ENCODE measurements around the gene CATSPER3.

Gene CATSPER3

DNA sequence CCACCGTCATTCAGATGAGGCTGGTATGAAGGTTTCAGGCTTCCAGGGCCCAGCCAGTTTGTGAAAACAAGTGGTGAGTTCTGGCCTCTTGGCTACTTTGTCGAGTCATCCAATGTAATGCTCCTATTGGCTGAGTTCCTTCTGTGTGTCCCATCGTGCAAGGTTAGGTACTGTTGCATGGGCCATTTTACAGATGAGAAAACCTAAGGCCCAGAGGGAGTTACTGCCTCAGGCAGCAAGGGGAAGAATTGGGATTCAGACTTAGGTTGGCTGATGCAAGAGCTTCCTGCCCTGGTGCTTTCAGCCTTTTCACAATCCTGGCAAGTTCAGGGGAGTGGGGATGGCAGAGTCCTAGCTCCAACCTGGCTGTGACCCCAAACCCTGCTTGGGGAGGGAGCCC, 83.7 kb downstream of the CATSPER3 start:
- H3K79me2 ChIP-seq (ENCODE audit: control insufficient read depth, insufficient read depth, low read length, poor library complexity), result no peaks in the 10 kb centered on the region
- H4K8ac ChIP-seq (ENCODE audit: low read depth, low read length), result no peak overlapping the region
- H3K14ac ChIP-seq (ENCODE audit: low read length), result no peak overlapping the region
- H3K79me1 ChIP-seq (ENCODE audit: low read length), result no peaks in the 10 kb centered on the region
- H2BK120ac ChIP-seq (ENCODE audit: insufficient read depth, low read length, poor library complexity), result peak overlapping the region; percentile 28
- no peak overlapping the region for H2BK12ac ChIP-seq (ENCODE audit: low read length)
- peak overlapping the region; percentile 60 for H4K91ac ChIP-seq (ENCODE audit: low read depth, low read length)
- H3K27me3 ChIP-seq (ENCODE audit: insufficient read depth, low read length), result peaks cover 20% of the 10 kb centered on the region
- H2AK5ac ChIP-seq (ENCODE audit: low read length), result no peak overlapping the region
- H2BK5ac ChIP-seq (ENCODE audit: low read depth, low read length, poor library complexity), result peak overlapping the region; percentile 13
- no peak overlapping the region for H3K4me3 ChIP-seq (ENCODE audit: low read depth, low read length)
- DNase-seq, result peak; percentile 67 to 83
- H3K36me3 ChIP-seq (ENCODE audit: control insufficient read depth in 1 of 2, insufficient read depth in 2 of 2, low read length in 2 of 2), result no peaks in the 10 kb centered on the region
- no peak overlapping the region for H3K23ac ChIP-seq (ENCODE audit: low read length)
- peaks cover 8% of the 10 kb centered on the region for H3K9me3 ChIP-seq (ENCODE audit: insufficient read depth, low read depth, low read length)
- WGBS (ENCODE audit: extremely low coverage, insufficient coverage, insufficient read length), result no CpG with 5 or more reads among the region's 3 CpGs
- H3K4me1 ChIP-seq (ENCODE audit: control insufficient read depth in 1 of 2, insufficient read depth in 2 of 2, low read length in 2 of 2), result peaks cover 1 to 6% of the 10 kb centered on the region in 2 experiments
- no peak overlapping the region for H3K18ac ChIP-seq (ENCODE audit: low read length)
- H3K27ac ChIP-seq (ENCODE audit: low read depth, low read length), result no peak overlapping the region
- H3K9ac ChIP-seq (ENCODE audit: low read length), result no peak overlapping the region
- no peak overlapping the region for H3K4ac ChIP-seq (ENCODE audit: low read depth, low read length)
- no peak overlapping the region for H3K4me2 ChIP-seq (ENCODE audit: low read length)
- H4K12ac ChIP-seq (ENCODE audit: low read depth, low read length), result no peak overlapping the region
- H2AFZ ChIP-seq (ENCODE audit: insufficient read depth, low read length, poor library complexity), result no peak overlapping the region

DNA sequence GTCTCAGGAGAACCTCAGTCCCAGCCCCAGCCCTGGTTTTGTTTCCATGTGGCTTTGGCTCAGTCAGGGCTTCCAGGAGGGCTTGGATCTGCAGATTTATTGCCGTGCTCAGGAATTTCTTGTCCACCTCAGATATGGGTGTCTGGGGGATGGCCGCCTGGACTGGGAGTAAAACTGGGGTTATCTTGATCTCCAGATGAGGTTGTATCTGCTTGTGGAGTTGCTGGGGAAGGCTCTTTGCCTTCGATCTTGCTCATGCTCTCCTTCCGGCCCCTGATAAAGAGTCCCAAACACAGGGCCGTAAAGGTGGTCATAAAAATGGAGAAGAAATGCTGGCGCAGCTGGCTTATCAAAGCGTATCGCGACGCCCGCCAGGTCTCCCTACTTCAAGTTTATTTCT, 84.2 kb downstream of the CATSPER3 start:
- Histone ChIP-seq H2BK5ac (ENCODE audit: low read depth, low read length, poor library complexity) (peak overlapping the region; percentile 13), H4K91ac (ENCODE audit: low read depth, low read length) (peak overlapping the region; percentile 60), H2BK12ac (ENCODE audit: low read length) (no peak overlapping the region), H2BK120ac (ENCODE audit: insufficient read depth, low read length, poor library complexity) (peak overlapping the region; percentile 28), H3K4ac (ENCODE audit: low read depth, low read length) (no peak overlapping the region), H3K79me2 (ENCODE audit: control insufficient read depth, insufficient read depth, low read length, poor library complexity) (no peaks in the 10 kb centered on the region), H3K27ac (ENCODE audit: low read depth, low read length) (no peak overlapping the region), H3K27me3 (ENCODE audit: insufficient read depth, low read length) (peaks cover 20% of the 10 kb centered on the region), H3K4me2 (ENCODE audit: low read length) (no peak overlapping the region), H3K36me3 (ENCODE audit: control insufficient read depth in 1 of 2, insufficient read depth in 2 of 2, low read length in 2 of 2) (no peaks in the 10 kb centered on the region), H3K18ac (ENCODE audit: low read length) (no peak overlapping the region), H3K9ac (ENCODE audit: low read length) (no peak overlapping the region), H3K9me3 (ENCODE audit: insufficient read depth, low read depth, low read length) (peaks cover 8% of the 10 kb centered on the region), H3K4me1 (ENCODE audit: control insufficient read depth in 1 of 2, insufficient read depth in 2 of 2, low read length in 2 of 2) (peaks cover 0 to 6% of the 10 kb centered on the region in 2 experiments), H4K12ac (ENCODE audit: low read depth, low read length) (no peak overlapping the region), H3K14ac (ENCODE audit: low read length) (no peak overlapping the region), H3K79me1 (ENCODE audit: low read length) (no peaks in the 10 kb centered on the region), H2AK5ac (ENCODE audit: low read length) (no peak overlapping the region), H3K4me3 (ENCODE audit: low read depth, low read length) (no peak overlapping the region), H3K23ac (ENCODE audit: low read length) (no peak overlapping the region), H2AFZ (ENCODE audit: insufficient read depth, low read length, poor library complexity) (no peak overlapping the region), H4K8ac (ENCODE audit: low read depth, low read length) (no peak overlapping the region)
- no peak for DNase-seq
- no CpG with 5 or more reads among the region's 11 CpGs for WGBS (ENCODE audit: extremely low coverage, insufficient coverage, insufficient read length)

DNA sequence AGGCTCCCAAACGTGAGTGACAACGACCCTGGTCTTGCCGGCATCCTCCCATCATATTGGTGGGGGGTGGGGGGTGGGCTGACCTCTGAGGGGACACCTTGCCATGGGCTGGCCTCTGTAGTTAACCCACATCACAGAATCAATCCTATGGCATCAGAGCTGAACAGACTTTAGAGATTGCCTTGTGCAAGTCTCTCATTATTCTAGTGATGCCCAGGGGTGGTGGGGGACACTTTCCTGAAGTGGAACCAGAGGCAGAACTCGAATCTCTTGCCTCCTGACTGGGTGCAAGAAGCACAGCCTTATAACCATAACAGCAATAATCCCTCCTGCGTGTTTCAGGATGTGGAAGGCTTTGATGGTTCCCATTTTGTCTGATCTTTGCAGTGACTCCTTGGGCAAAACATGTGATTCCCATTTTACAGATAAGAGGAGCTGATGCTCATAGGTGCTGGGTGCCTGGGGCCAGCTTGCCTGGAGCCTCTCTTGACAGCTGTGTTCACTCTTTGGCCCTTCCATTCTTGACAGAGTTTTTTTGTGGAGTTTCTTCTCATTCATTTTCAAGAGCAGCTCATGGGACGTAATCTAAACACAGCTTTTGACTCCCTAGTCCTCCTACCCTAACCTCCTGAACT, 84.9 kb downstream of the CATSPER3 start:
- no peak overlapping the region for H3K4me3 ChIP-seq (ENCODE audit: low read depth, low read length)
- H3K9me3 ChIP-seq (ENCODE audit: insufficient read depth, low read depth, low read length), result peaks cover 8% of the 10 kb centered on the region
- H2BK120ac ChIP-seq (ENCODE audit: insufficient read depth, low read length, poor library complexity), result no peak overlapping the region
- H3K36me3 ChIP-seq (ENCODE audit: control insufficient read depth in 1 of 2, insufficient read depth in 2 of 2, low read length in 2 of 2), result no peaks in the 10 kb centered on the region
- no peak overlapping the region for H4K8ac ChIP-seq (ENCODE audit: low read depth, low read length)
- DNase-seq, result peak; percentile 54 to 56
- peaks cover 0 to 3% of the 10 kb centered on the region in 2 experiments for H3K4me1 ChIP-seq (ENCODE audit: control insufficient read depth in 1 of 2, insufficient read depth in 2 of 2, low read length in 2 of 2)
- no peak overlapping the region for H4K12ac ChIP-seq (ENCODE audit: low read depth, low read length)
- no peak overlapping the region for H2AFZ ChIP-seq (ENCODE audit: insufficient read depth, low read length, poor library complexity)
- no peak overlapping the region for H3K23ac ChIP-seq (ENCODE audit: low read length)
- WGBS (ENCODE audit: extremely low coverage, insufficient coverage, insufficient read length), result no CpG with 5 or more reads among the region's 6 CpGs
- peak overlapping the region; percentile 26 for H3K14ac ChIP-seq (ENCODE audit: low read length)
- H3K18ac ChIP-seq (ENCODE audit: low read length), result no peak overlapping the region
- no peak overlapping the region for H3K9ac ChIP-seq (ENCODE audit: low read length)
- H2AK5ac ChIP-seq (ENCODE audit: low read length), result no peak overlapping the region
- no peak overlapping the region for H3K4me2 ChIP-seq (ENCODE audit: low read length)
- peak overlapping the region; percentile 60 for H4K91ac ChIP-seq (ENCODE audit: low read depth, low read length)
- no peaks in the 10 kb centered on the region for H3K79me1 ChIP-seq (ENCODE audit: low read length)
- no peaks in the 10 kb centered on the region for H3K79me2 ChIP-seq (ENCODE audit: control insufficient read depth, insufficient read depth, low read length, poor library complexity)
- no peak overlapping the region for H3K27ac ChIP-seq (ENCODE audit: low read depth, low read length)
- H2BK5ac ChIP-seq (ENCODE audit: low read depth, low read length, poor library complexity), result no peak overlapping the region
- no peak overlapping the region for H2BK12ac ChIP-seq (ENCODE audit: low read length)
- no peak overlapping the region for H3K4ac ChIP-seq (ENCODE audit: low read depth, low read length)
- H3K27me3 ChIP-seq (ENCODE audit: insufficient read depth, low read length), result peaks cover 20% of the 10 kb centered on the region

DNA sequence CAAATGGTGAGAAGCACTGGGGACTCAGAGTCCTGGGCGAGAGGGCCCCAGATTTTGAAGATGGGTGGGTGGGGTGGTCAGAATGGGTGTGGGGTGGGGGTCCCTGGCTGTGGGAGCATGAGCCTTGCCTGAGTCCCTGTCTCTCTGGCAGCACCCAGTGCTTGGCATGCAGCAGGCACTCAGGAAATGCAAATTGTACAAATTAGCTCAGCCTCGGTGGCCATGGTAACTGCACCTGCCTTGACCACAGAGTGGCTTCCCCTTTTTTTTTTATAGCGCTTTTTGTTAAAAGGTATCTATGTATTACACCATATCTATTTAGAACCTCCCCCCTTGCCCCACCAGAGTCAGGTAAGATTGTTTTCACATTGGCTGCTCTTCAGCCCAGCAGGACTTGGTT, 85.6 kb downstream of the CATSPER3 start:
- H3K9me3 ChIP-seq (ENCODE audit: insufficient read depth, low read depth, low read length), result peaks cover 8% of the 10 kb centered on the region
- no peak overlapping the region for H2BK120ac ChIP-seq (ENCODE audit: insufficient read depth, low read length, poor library complexity)
- no peak overlapping the region for H3K27ac ChIP-seq (ENCODE audit: low read depth, low read length)
- H3K14ac ChIP-seq (ENCODE audit: low read length), result no peak overlapping the region
- H2AK5ac ChIP-seq (ENCODE audit: low read length), result no peak overlapping the region
- H3K4me2 ChIP-seq (ENCODE audit: low read length), result no peak overlapping the region
- no peak overlapping the region for H3K4me3 ChIP-seq (ENCODE audit: low read depth, low read length)
- H3K4me1 ChIP-seq (ENCODE audit: control insufficient read depth in 1 of 2, insufficient read depth in 2 of 2, low read length in 2 of 2), result peaks cover 0 to 3% of the 10 kb centered on the region in 2 experiments
- H3K36me3 ChIP-seq (ENCODE audit: control insufficient read depth in 1 of 2, insufficient read depth in 2 of 2, low read length in 2 of 2), result no peaks in the 10 kb centered on the region
- H3K79me1 ChIP-seq (ENCODE audit: low read length), result no peaks in the 10 kb centered on the region
- H3K9ac ChIP-seq (ENCODE audit: low read length), result no peak overlapping the region
- no peak for DNase-seq
- H3K4ac ChIP-seq (ENCODE audit: low read depth, low read length), result no peak overlapping the region
- no CpG with 5 or more reads among the region's 3 CpGs for WGBS (ENCODE audit: extremely low coverage, insufficient coverage, insufficient read length)
- H2AFZ ChIP-seq (ENCODE audit: insufficient read depth, low read length, poor library complexity), result no peak overlapping the region
- H3K79me2 ChIP-seq (ENCODE audit: control insufficient read depth, insufficient read depth, low read length, poor library complexity), result no peaks in the 10 kb centered on the region
- H4K12ac ChIP-seq (ENCODE audit: low read depth, low read length), result no peak overlapping the region
- H2BK5ac ChIP-seq (ENCODE audit: low read depth, low read length, poor library complexity), result no peak overlapping the region
- H2BK12ac ChIP-seq (ENCODE audit: low read length), result no peak overlapping the region
- no peak overlapping the region for H3K18ac ChIP-seq (ENCODE audit: low read length)
- no peak overlapping the region for H4K8ac ChIP-seq (ENCODE audit: low read depth, low read length)
- no peak overlapping the region for H4K91ac ChIP-seq (ENCODE audit: low read depth, low read length)
- H3K27me3 ChIP-seq (ENCODE audit: insufficient read depth, low read length), result peaks cover 20% of the 10 kb centered on the region
- H3K23ac ChIP-seq (ENCODE audit: low read length), result no peak overlapping the region

Data from trophoblast cell (in vitro differentiated cells and primary cell).